IMR-90 (cell line): ENCODE measurements around the gene RPP30. TPM values are rescaled to one million over a fixed set of nuclear protein-coding genes. Genes with fewer than 3 reads are reported as not detected.

ENCODE experiments used
- ATAC-seq: fragments of 200-7000 bp; cut with Tn5 transposase; 2 replicates; pipeline ENCODE4 v1.9.1; 2020; ENCODE audit warnings: low read depth, mild to moderate bottlenecking, moderate library complexity
- BruUV-seq: library from RNA; stranded (reverse); fragments of 400-500 nt; replicated peaks from 2 replicates; lab custom pipeline; 2021; lab: Mats Ljungman, UMichigan
- CTCF ChIA-PET: fragments of 300-600 bp; formaldehyde crosslinking; extraction: SDS; loops from one replicate; lab custom pipeline; 2021; ENCODE audit warnings: antibody characterized with exemption; lab: Yijun Ruan, JAX
- POLR2A ChIA-PET: fragments of 300-600 bp; sonication (Branson Sonifier 250); formaldehyde crosslinking; loops from one replicate; lab custom pipeline; 2022; ENCODE audit warnings: antibody characterized with exemption; ENCODE audit not compliant: unreplicated experiment; lab: Charles Lee
- DNase-seq: peaks from one replicate; pipeline ENCODE4 v3.0.0; 2013
- H2AFZ ChIP-seq: replicated peaks from 2 replicates; pipeline ENCODE3; 2013; ENCODE audit warnings: low read length, mild to moderate bottlenecking; ENCODE audit not compliant: poor library complexity
- H2AK5ac ChIP-seq: 2 replicates; pipeline ENCODE4 v1.6.1; 2013; ENCODE audit warnings: low read depth, low read length, inconsistent platforms
- H2AK9ac ChIP-seq: replicated peaks from 2 replicates; pipeline ENCODE3; 2013; ENCODE audit warnings: mild to moderate bottlenecking, low read depth, low read length, moderate library complexity; ENCODE audit not compliant: poor library complexity
- H2BK120ac ChIP-seq: 2 replicates; pipeline ENCODE4 v1.6.1; 2013; ENCODE audit warnings: low read depth, low read length, inconsistent platforms
- H2BK15ac ChIP-seq: 3 replicates; pipeline ENCODE4 v1.6.1; 2013; ENCODE audit warnings: low read depth, low read length, inconsistent platforms
- H2BK20ac ChIP-seq: 2 replicates; pipeline ENCODE4 v1.6.1; 2013; ENCODE audit warnings: low read depth, mild to moderate bottlenecking, inconsistent platforms, low read length, moderate library complexity
- H2BK5ac ChIP-seq: 2 replicates; pipeline ENCODE4 v1.6.1; 2013; ENCODE audit warnings: mild to moderate bottlenecking, low read depth, low read length, inconsistent platforms; ENCODE audit not compliant: poor library complexity, severe bottlenecking
- H3K14ac ChIP-seq: replicated peaks from 2 replicates; pipeline ENCODE4 v1.6.1; 2013; ENCODE audit warnings: low read depth, low read length, inconsistent platforms
- H3K18ac ChIP-seq: 2 replicates; pipeline ENCODE4 v1.6.1; 2013; ENCODE audit warnings: low read depth, low read length, control low read depth
- H3K23ac ChIP-seq: 2 replicates; pipeline ENCODE4 v1.6.1; 2013; ENCODE audit warnings: low read depth, low read length, inconsistent platforms
- H3K27ac ChIP-seq: 2 replicates; pipeline ENCODE4 v1.5.1; 2013; ENCODE audit warnings: mild to moderate bottlenecking, control low read depth, low read length; ENCODE audit not compliant: insufficient read depth
- H3K27me3 ChIP-seq: 2 replicates; pipeline ENCODE4 v1.6.1; 2013; ENCODE audit warnings: low read length; ENCODE audit not compliant: control insufficient read depth, insufficient read depth
- H3K36me3 ChIP-seq: 2 replicates; pipeline ENCODE4 v1.6.1; 2013; ENCODE audit warnings: low read length, mixed read lengths; ENCODE audit not compliant: control insufficient read depth, insufficient read depth
- H3K4ac ChIP-seq: 2 replicates; pipeline ENCODE4 v1.6.1; 2013; ENCODE audit warnings: low read depth, low read length, inconsistent platforms
- H3K4me1 ChIP-seq: 2 replicates; pipeline ENCODE4 v1.6.1; 2013; ENCODE audit warnings: low read length, mixed read lengths; ENCODE audit not compliant: control insufficient read depth, insufficient read depth
- H3K4me2 ChIP-seq: 2 replicates; pipeline ENCODE4 v1.6.1; 2013; ENCODE audit warnings: low read depth, mild to moderate bottlenecking, control low read depth, low read length, moderate library complexity
- H3K4me3 ChIP-seq: 2 replicates; pipeline ENCODE4 v1.5.1; 2013; ENCODE audit warnings: low read depth, mild to moderate bottlenecking, control low read depth, low read length, moderate library complexity; ENCODE audit not compliant: insufficient read depth
- H3K56ac ChIP-seq: 2 replicates; pipeline ENCODE4 v1.6.1; 2013; ENCODE audit warnings: low read length, inconsistent platforms; ENCODE audit not compliant: insufficient read depth; ENCODE audit errors: extremely low read depth
- H3K79me1 ChIP-seq, 2 experiments: 2 replicates each; pipeline ENCODE4 v1.6.1; 2013; ENCODE audit warnings: low read length in 2 of 2, inconsistent platforms in 1 of 2, low read depth in 1 of 2
- H3K9ac ChIP-seq: 2 replicates; pipeline ENCODE4 v1.6.1; 2013; ENCODE audit warnings: low read depth, low read length, control low read depth
- H3K9me1 ChIP-seq: 2 replicates; pipeline ENCODE4 v1.6.1; 2013; ENCODE audit warnings: low read length, inconsistent platforms; ENCODE audit not compliant: insufficient read depth
- H3K9me3 ChIP-seq: 2 replicates; pipeline ENCODE4 v1.6.1; 2013; ENCODE audit warnings: low read length; ENCODE audit not compliant: control insufficient read depth, insufficient read depth
- H4K20me1 ChIP-seq: 2 replicates; pipeline ENCODE4 v1.6.1; 2013; ENCODE audit warnings: low read length, inconsistent platforms; ENCODE audit not compliant: insufficient read depth
- H4K5ac ChIP-seq: 2 replicates; pipeline ENCODE4 v1.6.1; 2013; ENCODE audit warnings: mild to moderate bottlenecking, low read depth, low read length, control low read depth
- H4K8ac ChIP-seq, 2 experiments: 2 replicates each; pipeline ENCODE4 v1.6.1; 2013; ENCODE audit warnings: low read depth in 2 of 2, low read length in 2 of 2, control low read depth in 1 of 2, inconsistent platforms in 1 of 2
- H4K91ac ChIP-seq: 2 replicates; pipeline ENCODE4 v1.6.1; 2013; ENCODE audit warnings: low read depth, low read length, inconsistent platforms; ENCODE audit not compliant: insufficient read depth
- BHLHE40 ChIP-seq: fragments of 150-350 bp; IDR thresholded peaks from 2 replicates; pipeline ENCODE4 v1.6.1; 2016; ENCODE audit warnings: mild to moderate bottlenecking, low read depth, low read length
- CEBPB ChIP-seq: IDR thresholded peaks from 2 replicates; pipeline ENCODE4 v1.6.1; 2012; ENCODE audit warnings: low read depth, low read length, improper control_type of control experiment
- CTCF ChIP-seq: conservative IDR thresholded peaks from 2 replicates; pipeline ENCODE4 v1.5.1; 2012; ENCODE audit warnings: mild to moderate bottlenecking, low read depth, low read length, improper control_type of control experiment
- ELK1 ChIP-seq: fragments of 150-350 bp; IDR thresholded peaks from 2 replicates; pipeline ENCODE4 v1.6.1; 2016; ENCODE audit warnings: low read depth, mild to moderate bottlenecking, low read length, moderate library complexity, borderline replicate concordance
- FOS ChIP-seq: fragments of 150-350 bp; IDR thresholded peaks from 2 replicates; pipeline ENCODE4 v1.6.1; 2016; ENCODE audit warnings: low read depth, low read length
- MAFK ChIP-seq: IDR thresholded peaks from 2 replicates; pipeline ENCODE4 v1.6.1; 2012; ENCODE audit warnings: low read depth, low read length, improper control_type of control experiment
- MAZ ChIP-seq: IDR thresholded peaks from 2 replicates; pipeline ENCODE4 v1.6.1; 2012; ENCODE audit warnings: low read depth, mild to moderate bottlenecking, low read length, improper control_type of control experiment, moderate library complexity, borderline replicate concordance
- MXI1 ChIP-seq: IDR thresholded peaks from 2 replicates; pipeline ENCODE4 v1.6.1; 2012; ENCODE audit warnings: low read depth, mild to moderate bottlenecking, low read length, moderate library complexity, borderline replicate concordance
- NFE2L2 ChIP-seq: fragments of 150-350 bp; IDR thresholded peaks from 2 replicates; pipeline ENCODE4 v1.6.1; 2016; ENCODE audit warnings: low read depth, mild to moderate bottlenecking, low read length
- POLR2A ChIP-seq: IDR thresholded peaks from 2 replicates; pipeline ENCODE4 v1.6.1; 2012; ENCODE audit warnings: mild to moderate bottlenecking, low read depth, low read length
- RAD21 ChIP-seq: IDR thresholded peaks from 2 replicates; pipeline ENCODE4 v1.6.1; 2012; ENCODE audit warnings: low read length, improper control_type of control experiment
- RCOR1 ChIP-seq: IDR thresholded peaks from 2 replicates; pipeline ENCODE4 v1.6.1; 2012; ENCODE audit warnings: mild to moderate bottlenecking, low read length, improper control_type of control experiment; ENCODE audit not compliant: insufficient replicate concordance
- RFX5 ChIP-seq: IDR thresholded peaks from 2 replicates; pipeline ENCODE4 v1.8.0; 2012; ENCODE audit warnings: low read depth, mild to moderate bottlenecking, low read length, moderate library complexity
- SMC3 ChIP-seq: fragments of 150-350 bp; IDR thresholded peaks from 2 replicates; pipeline ENCODE4 v1.6.1; 2016; ENCODE audit warnings: low read depth, mild to moderate bottlenecking, antibody characterized with exemption, low read length, moderate library complexity
- WGBS, 2 experiments: methylation state at CpG; one replicate each; pipeline versions ENCODE4 v1.1.5 to v1.1.7; 2013; ENCODE audit warnings: missing lambda C conversion rate in 2 of 2; ENCODE audit not compliant: insufficient read length in 1 of 2; ENCODE audit errors: extremely low coverage in 2 of 2; 5-methylcytosine and 5-hydroxymethylcytosine counted together
- dilution Hi-C: fragments of 300-500 bp; cut with HindIII; formaldehyde crosslinking; loops from one replicate; pipeline ENCODE4 v1.14.3; 2018; ENCODE audit warnings: low sequenced_read_pairs; ENCODE audit not compliant: unreplicated experiment
- in situ Hi-C: fragments of 300-500 bp; cut with MboI; formaldehyde crosslinking; loops from 3 replicates; pipeline ENCODE4 v1.14.3; 2019; ENCODE audit warnings: low sequenced_read_pairs, inconsistent platforms, mixed read lengths
- intact Hi-C: fragments of 100-400 bp; cut with micrococcal nuclease; formaldehyde crosslinking; loops from 2 replicates; pipeline ENCODE4 v1.10.0; 2022
- polyA plus RNA-seq, 3 experiments: library from polyadenylated mRNA; depleted of rRNA; stranded (reverse); fragments of >200 nt; gene quantifications; 2 replicates each; pipeline ENCODE4 v1.2.3, GENCODE V29; 2012; ENCODE audit warnings: low replicate concordance in 1 of 3
- total RNA-seq: library from RNA; depleted of rRNA; stranded (reverse); fragments of >200 nt; gene quantifications from 2 replicates; pipeline ENCODE4 v1.2.3, GENCODE V29; 2012
- TF ChIP-seq, protein P1 (sequence below): fragments of 150-350 bp; IDR thresholded peaks from 2 replicates; pipeline ENCODE4 v1.6.1; 2017; ENCODE audit warnings: mild to moderate bottlenecking, antibody characterized with exemption, low read length, low read depth

RPP30 gene
- total and polyA plus RNA-seq, 2 of the 4 experiments (the other 2 are of a cell fraction), result 27.6 to 45.2 TPM

- no peak overlapping the region for H2BK15ac ChIP-seq
- H2AK5ac ChIP-seq, result no peak overlapping the region
- no peaks in the 10 kb centered on the region for H3K9me1 ChIP-seq
- no peak overlapping the region for H2BK5ac ChIP-seq
- no peak overlapping the region for H4K8ac ChIP-seq
- H3K9me3 ChIP-seq, result no peaks in the 10 kb centered on the region
- H2AFZ ChIP-seq, result no peak overlapping the region
- no peak overlapping the region for H3K27ac ChIP-seq
- H3K23ac ChIP-seq, result no peak overlapping the region
- no peak for DNase-seq
- no peak overlapping the region for H3K4ac ChIP-seq
- dilution Hi-C loops, result no loop called here
- H2AK9ac ChIP-seq, result no peak overlapping the region
- no peak overlapping the region for H3K4me2 ChIP-seq
- TF ChIP-seq RAD21, result no peak
- no peak for TF ChIP-seq CEBPB
- no peak for TF ChIP-seq CTCF
- no peak for TF ChIP-seq RFX5
- TF ChIP-seq FOS, result no peak
- no peak for TF ChIP-seq ELK1
- no peak for TF ChIP-seq MXI1
- no peak for TF ChIP-seq MAFK
- TF ChIP-seq NFE2L2, result no peak
- no peak for TF ChIP-seq RCOR1
- TF ChIP-seq MAZ, result no peak
- TF ChIP-seq, protein P1, sequence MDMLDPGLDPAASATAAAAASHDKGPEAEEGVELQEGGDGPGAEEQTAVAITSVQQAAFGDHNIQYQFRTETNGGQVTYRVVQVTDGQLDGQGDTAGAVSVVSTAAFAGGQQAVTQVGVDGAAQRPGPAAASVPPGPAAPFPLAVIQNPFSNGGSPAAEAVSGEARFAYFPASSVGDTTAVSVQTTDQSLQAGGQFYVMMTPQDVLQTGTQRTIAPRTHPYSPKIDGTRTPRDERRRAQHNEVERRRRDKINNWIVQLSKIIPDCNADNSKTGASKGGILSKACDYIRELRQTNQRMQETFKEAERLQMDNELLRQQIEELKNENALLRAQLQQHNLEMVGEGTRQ, result no peak
- no peak for TF ChIP-seq BHLHE40
- no peak for TF ChIP-seq POLR2A
- TF ChIP-seq SMC3, result no peak
- no peaks in the 10 kb centered on the region; the same call in 1 of the 2 replicates for H3K27me3 ChIP-seq
- H2BK120ac ChIP-seq, result no peak overlapping the region
- H3K36me3 ChIP-seq, result no peaks in the 10 kb centered on the region
- H4K91ac ChIP-seq, result no peak overlapping the region
- no peak overlapping the region for H4K5ac ChIP-seq
- no peak overlapping the region for H3K18ac ChIP-seq
- H3K14ac ChIP-seq, result no peak overlapping the region
- no peak overlapping the region for H3K56ac ChIP-seq
- BruUV-seq, result no TSS peak
- no peak overlapping the region for H3K4me3 ChIP-seq
- H3K9ac ChIP-seq, result no peak overlapping the region
- H2BK20ac ChIP-seq, result no peak overlapping the region
- intact Hi-C loops, result no loop called here
- ChIA-PET CTCF (interaction anchor here (0.9 kb wide), 1 partner anchor 26 kb away, joined by 3 read pairs; no protein-coding TSS in a partner anchor), POLR2A (no interaction called here)
- no peak for ATAC-seq
- H3K4me1 ChIP-seq, result no peaks in the 10 kb centered on the region
- in situ Hi-C loops, result no loop called here
- no CpG with 5 or more reads among the region's 1 CpG for WGBS, 2 experiments
- H3K79me1 ChIP-seq, result no peaks in the 10 kb centered on the region
- no peaks in the 10 kb centered on the region for H4K20me1 ChIP-seq
Measured at GRCh38 chr10:90837486-90837885, 34.3 kb upstream of the RPP30 start.
